K562 (cell line): ENCODE results near the gene MKRN3. TPM values are rescaled to one million over a fixed set of nuclear protein-coding genes. Genes with fewer than 3 reads are reported as not detected.

Source experiments
- ATAC-seq: fragments of 200-7000 bp; cut with Tn5 transposase; 3 replicates; pipeline ENCODE4 v1.9.1; 2020; ENCODE audit warnings: moderate library complexity
- BruUV-seq: library from RNA; stranded (reverse); fragments of 400-500 nt; replicated peaks from 2 replicates; lab custom pipeline; 2021; lab: Mats Ljungman, UMichigan
- CTCF ChIA-PET: fragments of 300-600 bp; formaldehyde crosslinking; extraction: SDS; loops from one replicate; lab custom pipeline; 2021; ENCODE audit warnings: low intra/inter-chr PET ratio; lab: Yijun Ruan, JAX
- POLR2A ChIA-PET: fragments of 300-600, 350-650 bp; sonication (Branson Sonifier 250); formaldehyde crosslinking; extraction: SDS; loops from one replicate; lab custom pipeline; 2021; ENCODE audit warnings: antibody characterized with exemption, inconsistent platforms; lab: Yijun Ruan, JAX
- DNase-seq, 4 experiments: peaks; one replicate each; pipeline versions ENCODE4 v3.0.0 to v3.0.0-alpha.2; 2011 to 2018; ENCODE audit warnings: low spot score in 3 of 4, mixed read lengths in 3 of 4; ENCODE audit errors: extremely low read depth in 1 of 4
- FAIRE-seq: peaks from 2 replicates; lab custom pipeline; 2011; peaks lifted over from hg19 to GRCh38; lab: Jason Lieb, UNC
- H2AFZ ChIP-seq: 2 replicates; pipeline ENCODE4 v1.6.0; 2011; ENCODE audit warnings: low read depth, low read length, control low read depth, inconsistent platforms
- H3K27ac ChIP-seq: fragments of 200-600 bp; 3 replicates; pipeline ENCODE4 v1.8.0; 2011; ENCODE audit warnings: low read depth, mild to moderate bottlenecking, control low read depth, inconsistent platforms, low read length, moderate library complexity, mixed read lengths; ENCODE audit errors: extremely low read depth
- H3K27me3 ChIP-seq, 2 experiments: fragments of 300-600 bp in 1 of 2; 2 replicates in 1 of 2; 3 replicates in 1 of 2; pipeline versions ENCODE4 v1.6.0 to v1.8.0; 2011; ENCODE audit warnings: inconsistent platforms in 2 of 2, low read length in 2 of 2, mild to moderate bottlenecking in 1 of 2, mixed read lengths in 1 of 2, moderate library complexity in 1 of 2; ENCODE audit not compliant: control insufficient read depth in 2 of 2, insufficient read depth in 2 of 2
- H3K36me3 ChIP-seq: fragments of 300-600 bp; 3 replicates; pipeline ENCODE4 v1.8.0; 2011; ENCODE audit warnings: mild to moderate bottlenecking, low read length, inconsistent platforms; ENCODE audit not compliant: control insufficient read depth, insufficient read depth
- H3K4me1 ChIP-seq, 2 experiments: fragments of 200-600 bp in 1 of 2; replicated peaks in 1 of 2; 2 replicates in 1 of 2; 3 replicates in 1 of 2; pipeline versions ENCODE4 v1.5.1 to v1.8.0; 2011; ENCODE audit warnings: inconsistent platforms in 2 of 2, low read length in 2 of 2, mild to moderate bottlenecking in 1 of 2, mixed read lengths in 1 of 2, moderate library complexity in 1 of 2; ENCODE audit not compliant: control insufficient read depth in 2 of 2, insufficient read depth in 2 of 2
- H3K4me2 ChIP-seq: 2 replicates; pipeline ENCODE4 v1.6.1; 2011; ENCODE audit warnings: low read length, control low read depth, inconsistent platforms, mixed read lengths; ENCODE audit not compliant: insufficient read depth
- H3K4me3 ChIP-seq: fragments of 200-600 bp; sonication (generic), shearing (Covaris generic); 2 replicates; pipeline ENCODE4 v1.5.1; 2016; ENCODE audit warnings: control low read depth, inconsistent platforms
- H3K79me2 ChIP-seq: fragments of 200-600 bp; 3 replicates; pipeline ENCODE4 v1.8.0; 2011; ENCODE audit warnings: low read length, inconsistent platforms; ENCODE audit not compliant: control insufficient read depth, insufficient read depth
- H3K9ac ChIP-seq, 2 experiments: 2 replicates each; pipeline versions ENCODE4 v1.6.0 to v1.6.1; 2011; ENCODE audit warnings: low read depth in 2 of 2, low read length in 2 of 2, control low read depth in 1 of 2, inconsistent platforms in 1 of 2, mild to moderate bottlenecking in 1 of 2, mixed read lengths in 1 of 2; ENCODE audit not compliant: insufficient read depth in 1 of 2
- H3K9me1 ChIP-seq: one replicate; pipeline ENCODE4 v1.6.0; 2011; ENCODE audit warnings: inconsistent platforms, mild to moderate bottlenecking, low read length, moderate library complexity; ENCODE audit not compliant: control insufficient read depth, insufficient read depth
- H3K9me3 ChIP-seq: replicated peaks from 2 replicates; pipeline ENCODE4 v1.5.1; 2011; ENCODE audit warnings: low read depth, low read length, inconsistent platforms; ENCODE audit not compliant: control insufficient read depth, insufficient read depth
- H4K20me1 ChIP-seq: replicated peaks from 2 replicates; pipeline ENCODE4 v1.6.1; 2011; ENCODE audit warnings: low read length, inconsistent platforms, mixed read lengths; ENCODE audit not compliant: control insufficient read depth, insufficient read depth
- CBX8 ChIP-seq: fragments of 200-600 bp; sonication (generic); IDR thresholded peaks from 2 replicates; pipeline ENCODE4 v1.6.1; 2012; ENCODE audit warnings: borderline replicate concordance, mixed run types, low read depth, mild to moderate bottlenecking, moderate library complexity, mixed read lengths, low read length, control low read depth, inconsistent platforms; ENCODE audit not compliant: poor library complexity, severe bottlenecking; ENCODE audit errors: extremely low read depth
- CHD4 ChIP-seq: fragments of 200-600 bp; sonication (generic); IDR thresholded peaks from 3 replicates; pipeline ENCODE4 v1.6.1; 2012; ENCODE audit warnings: low read depth, mild to moderate bottlenecking, mixed read lengths, low read length, inconsistent platforms; ENCODE audit not compliant: insufficient read depth, insufficient replicate concordance, poor library complexity, severe bottlenecking
- GABPB1 ChIP-seq: sonication (generic); formaldehyde crosslinking; IDR thresholded peaks from 2 replicates; pipeline ENCODE4 v1.8.0; 2022; ENCODE audit warnings: mild to moderate bottlenecking, missing genetic modification reagents
- KLF6 ChIP-seq: fragments of 250-450 bp; sonication (Bioruptor Pico); IDR thresholded peaks from 2 replicates; pipeline ENCODE4 v1.4.0; 2020; ENCODE audit warnings: mild to moderate bottlenecking, moderate library complexity, borderline replicate concordance
- MCM2 ChIP-seq: fragments of 450-650 bp; IDR thresholded peaks from 2 replicates; pipeline ENCODE4 v1.6.1; 2017; ENCODE audit warnings: low read depth, mild to moderate bottlenecking
- MYNN ChIP-seq, 2 experiments: sonication (generic); formaldehyde crosslinking in 1 of 2; IDR thresholded peaks; 2 replicates each; pipeline versions ENCODE4 v1.5.0 to v1.6.1; 2016 to 2020; ENCODE audit warnings: antibody characterized with exemption in 1 of 2, missing genetic modification reagents in 1 of 2
- PHB2 ChIP-seq: fragments of 450-650 bp; IDR thresholded peaks from 2 replicates; pipeline ENCODE4 v1.6.1; 2017; ENCODE audit warnings: low read depth
- PHF20 ChIP-seq: fragments of 450-650 bp; IDR thresholded peaks from 2 replicates; pipeline ENCODE4 v1.6.1; 2018; ENCODE audit not compliant: partially characterized antibody
- POLR2AphosphoS5 ChIP-seq: IDR thresholded peaks from 2 replicates; pipeline ENCODE4 v1.6.1; 2011; ENCODE audit warnings: mild to moderate bottlenecking, low read depth, low read length, moderate library complexity; ENCODE audit not compliant: control insufficient read depth, insufficient read depth
- RBM15 ChIP-seq: fragments of 200-400 bp; formaldehyde crosslinking; IDR thresholded peaks from 2 replicates; pipeline ENCODE4 v1.6.1; 2018; ENCODE audit warnings: mild to moderate bottlenecking, low read length, moderate library complexity; ENCODE audit not compliant: insufficient read depth
- STAT5A ChIP-seq: IDR thresholded peaks from 2 replicates; pipeline ENCODE4 v1.6.1; 2012; ENCODE audit warnings: low read length, inconsistent platforms, borderline replicate concordance
- TBL1XR1 ChIP-seq, 2 experiments: IDR thresholded peaks; 2 replicates each; pipeline ENCODE4 v1.6.1; 2012; ENCODE audit warnings: improper control_type of control experiment in 2 of 2, low read length in 2 of 2, mild to moderate bottlenecking in 1 of 2
- TCFL5 ChIP-seq: fragments of 250-450 bp; sonication (Bioruptor Pico); conservative IDR thresholded peaks from 2 replicates; pipeline ENCODE4 v1.6.1; 2021; ENCODE audit warnings: mild to moderate bottlenecking, moderate library complexity, matching md5 sums
- XRCC5 ChIP-seq: fragments of 200-400 bp; formaldehyde crosslinking; IDR thresholded peaks from 2 replicates; pipeline ENCODE4 v1.6.1; 2017; ENCODE audit warnings: low read depth, mild to moderate bottlenecking, low read length
- ZNF232 ChIP-seq: sonication (generic); formaldehyde crosslinking; IDR thresholded peaks from 2 replicates; pipeline ENCODE4 v1.8.0; 2022; ENCODE audit warnings: mild to moderate bottlenecking, missing genetic modification reagents
- ZNF280B ChIP-seq: fragments of 250-450 bp; sonication (Bioruptor Pico); IDR thresholded peaks from 2 replicates; pipeline ENCODE4 v1.5.1; 2021; ENCODE audit warnings: mild to moderate bottlenecking
- ZNF354B ChIP-seq: fragments of 250-450 bp; sonication (Bioruptor Pico); IDR thresholded peaks from 2 replicates; pipeline ENCODE4 v1.4.0; 2020
- ZNF586 ChIP-seq: fragments of 450-650 bp; formaldehyde crosslinking; conservative IDR thresholded peaks from 2 replicates; pipeline ENCODE4 v1.4.0; 2020; ENCODE audit warnings: mild to moderate bottlenecking, moderate library complexity
- ZNF76 ChIP-seq: fragments of 250-450 bp; sonication (Bioruptor Pico); IDR thresholded peaks from 2 replicates; pipeline ENCODE4 v1.4.0; 2020; ENCODE audit warnings: mild to moderate bottlenecking, moderate library complexity, borderline replicate concordance
- WGBS: fragments of 100-300 bp; shearing (Covaris generic); methylation state at CpG from one replicate; pipeline ENCODE4 v1.1.6; 2016; ENCODE audit warnings: low coverage, mixed read lengths; ENCODE audit not compliant: insufficient coverage; ENCODE audit errors: missing lambda C conversion rate; 5-methylcytosine and 5-hydroxymethylcytosine counted together
- in situ Hi-C: fragments of 300-500 bp; cut with MboI; formaldehyde crosslinking; loops from 4 replicates; pipeline ENCODE4 v1.15.0; 2018; ENCODE audit warnings: inconsistent platforms, mixed read lengths
- intact Hi-C: fragments of 100-400 bp; cut with micrococcal nuclease; formaldehyde crosslinking; loops from 2 replicates; pipeline ENCODE4 v1.14.2; 2022
- polyA plus RNA-seq, 8 experiments: library from polyadenylated mRNA; depleted of rRNA in 4 of 8; stranded (reverse) in 5 of 8; unstranded in 3 of 8; fragments of >200 nt; fragmentation: Nextera tagmentation in 2 of 8; fragmentation: Illumina TruSeq in 1 of 8; extraction: Ambion mirVana in 2 of 8; extraction: Trizol in 1 of 8; gene quantifications; 2 replicates each; pipeline versions ENCODE4 v1.2.1 to v1.2.3, GENCODE V29; 2011 to 2014; ENCODE audit warnings: inconsistent platforms in 1 of 8, missing spikeins in 1 of 8
- total RNA-seq, 7 experiments: library from RNA; depleted of rRNA in 6 of 7; stranded (reverse); fragments of >200 nt in 6 of 7; fragmentation: Illumina TruSeq in 2 of 7; extraction: Trizol in 2 of 7; gene quantifications; 2 replicates each; pipeline versions ENCODE4 v1.2.1 to v1.2.3, GENCODE V29; 2011 to 2021; ENCODE audit warnings: low replicate concordance in 1 of 7

MKRN3 gene
- total and polyA plus RNA-seq, 9 of the 15 experiments (the other 6 are each of a cell fraction or from before 2014, with no cell fraction given): 6.5 to 33.4 (median 25.1) TPM

- H3K4me2 ChIP-seq: peak overlapping the region; percentile 94
- H3K9me3 ChIP-seq: no peaks in the 10 kb centered on the region
- CTCF ChIA-PET: no interaction called here
- H4K20me1 ChIP-seq: no peaks in the 10 kb centered on the region; the same call in 1 of the 2 replicates
- POLR2A ChIA-PET: interaction anchor here (0.6 to 1.1 kb wide), 4 partner anchors 8 to 638 kb away, joined by 3 to 4 read pairs (median 3); no protein-coding TSS in a partner anchor
- H3K4me3 ChIP-seq: peak overlapping the region; percentile 76
- H3K36me3 ChIP-seq: peaks cover 34% of the 10 kb centered on the region
- no TSS peak for BruUV-seq
- ATAC-seq: no peak
- in situ Hi-C loops (no loop called here), intact Hi-C loops (loop anchor here (10.0 kb wide), 1 partner anchor 72 kb away; no protein-coding TSS in a partner anchor)
- no peak for TF ChIP-seq GABPB1 (CRISPR knock-in tag)
- no peak for TF ChIP-seq PHB2
- TF ChIP-seq ZNF76 (CRISPR knock-in tag): no peak
- no peak for TF ChIP-seq TCFL5 (CRISPR knock-in tag)
- no peak for TF ChIP-seq ZNF586 (CRISPR knock-in tag)
- no peak for TF ChIP-seq PHF20
- no peak for TF ChIP-seq ZNF280B (CRISPR knock-in tag)
- no peak for TF ChIP-seq MCM2
- no peak for TF ChIP-seq KLF6 (CRISPR knock-in tag)
- no peak for TF ChIP-seq CBX8
- no peak for TF ChIP-seq RBM15
- no peak for TF ChIP-seq XRCC5
- no peak for TF ChIP-seq ZNF232
- TF ChIP-seq POLR2AphosphoS5: no peak
- TF ChIP-seq MYNN (IDR thresholded peaks at IDR 0.05): no peak
- TF ChIP-seq MYNN (CRISPR knock-in tag; IDR thresholded peaks at IDR 0.05): no peak
- no peak for TF ChIP-seq TBL1XR1 (IDR thresholded peaks at IDR 0.05; ENCODE audit: low read length in 2 of 2)
- no peak for TF ChIP-seq ZNF354B (CRISPR knock-in tag)
- no peak for TF ChIP-seq CHD4
- TF ChIP-seq STAT5A: no peak
- peaks cover 6 to 18% of the 10 kb centered on the region in 2 experiments; a peak in 4 of 5 replicates for H3K4me1 ChIP-seq
- H3K27ac ChIP-seq: no peak overlapping the region; the same call in 1 of the 3 replicates
- H3K27me3 ChIP-seq: peaks cover 0 to 5% of the 10 kb centered on the region in 2 experiments; a peak in 1 of 5 replicates
- H3K9me1 ChIP-seq: no peaks in the 10 kb centered on the region
- WGBS: 31% methylated on average over 8 of the region's 8 CpGs
- peak overlapping the region; percentile 95 to 100; a peak in 3 of 4 replicates for H3K9ac ChIP-seq
- peaks cover 62% of the 10 kb centered on the region for H3K79me2 ChIP-seq
- no peak for DNase-seq
- no peak overlapping the region for H2AFZ ChIP-seq
- no peak for FAIRE-seq
These were observed 1.2 kb downstream of the MKRN3 start for GRCh38 chr15:23566651-23567050.
